IMR-90 (cell line): ENCODE data around the gene TTC28. TPM values are rescaled to one million over a fixed set of nuclear protein-coding genes. Genes with fewer than 3 reads are reported as not detected.

Experiments
- ATAC-seq: fragments of 200-7000 bp; cut with Tn5 transposase; 2 replicates; pipeline ENCODE4 v1.9.1; 2020; ENCODE audit warnings: low read depth, mild to moderate bottlenecking, moderate library complexity
- BruUV-seq: library from RNA; stranded (reverse); fragments of 400-500 nt; replicated peaks from 2 replicates; lab custom pipeline; 2021; lab: Mats Ljungman, UMichigan
- CTCF ChIA-PET: fragments of 300-600 bp; formaldehyde crosslinking; extraction: SDS; loops from one replicate; lab custom pipeline; 2021; ENCODE audit warnings: antibody characterized with exemption; lab: Yijun Ruan, JAX
- POLR2A ChIA-PET: fragments of 300-600 bp; sonication (Branson Sonifier 250); formaldehyde crosslinking; loops from one replicate; lab custom pipeline; 2022; ENCODE audit warnings: antibody characterized with exemption; ENCODE audit not compliant: unreplicated experiment; lab: Charles Lee
- DNase-seq: peaks from one replicate; pipeline ENCODE4 v3.0.0; 2013
- H2AFZ ChIP-seq: replicated peaks from 2 replicates; pipeline ENCODE3; 2013; ENCODE audit warnings: low read length, mild to moderate bottlenecking; ENCODE audit not compliant: poor library complexity
- H2AK5ac ChIP-seq: 2 replicates; pipeline ENCODE4 v1.6.1; 2013; ENCODE audit warnings: low read depth, low read length, inconsistent platforms
- H2AK9ac ChIP-seq: replicated peaks from 2 replicates; pipeline ENCODE3; 2013; ENCODE audit warnings: mild to moderate bottlenecking, low read depth, low read length, moderate library complexity; ENCODE audit not compliant: poor library complexity
- H2BK120ac ChIP-seq: 2 replicates; pipeline ENCODE4 v1.6.1; 2013; ENCODE audit warnings: low read depth, low read length, inconsistent platforms
- H2BK15ac ChIP-seq: 3 replicates; pipeline ENCODE4 v1.6.1; 2013; ENCODE audit warnings: low read depth, low read length, inconsistent platforms
- H2BK20ac ChIP-seq: 2 replicates; pipeline ENCODE4 v1.6.1; 2013; ENCODE audit warnings: low read depth, mild to moderate bottlenecking, inconsistent platforms, low read length, moderate library complexity
- H2BK5ac ChIP-seq: 2 replicates; pipeline ENCODE4 v1.6.1; 2013; ENCODE audit warnings: mild to moderate bottlenecking, low read depth, low read length, inconsistent platforms; ENCODE audit not compliant: poor library complexity, severe bottlenecking
- H3K14ac ChIP-seq: replicated peaks from 2 replicates; pipeline ENCODE4 v1.6.1; 2013; ENCODE audit warnings: low read depth, low read length, inconsistent platforms
- H3K18ac ChIP-seq: 2 replicates; pipeline ENCODE4 v1.6.1; 2013; ENCODE audit warnings: low read depth, low read length, control low read depth
- H3K23ac ChIP-seq: 2 replicates; pipeline ENCODE4 v1.6.1; 2013; ENCODE audit warnings: low read depth, low read length, inconsistent platforms
- H3K27ac ChIP-seq: 2 replicates; pipeline ENCODE4 v1.5.1; 2013; ENCODE audit warnings: mild to moderate bottlenecking, control low read depth, low read length; ENCODE audit not compliant: insufficient read depth
- H3K27me3 ChIP-seq: 2 replicates; pipeline ENCODE4 v1.6.1; 2013; ENCODE audit warnings: low read length; ENCODE audit not compliant: control insufficient read depth, insufficient read depth
- H3K36me3 ChIP-seq: 2 replicates; pipeline ENCODE4 v1.6.1; 2013; ENCODE audit warnings: low read length, mixed read lengths; ENCODE audit not compliant: control insufficient read depth, insufficient read depth
- H3K4ac ChIP-seq: 2 replicates; pipeline ENCODE4 v1.6.1; 2013; ENCODE audit warnings: low read depth, low read length, inconsistent platforms
- H3K4me1 ChIP-seq: 2 replicates; pipeline ENCODE4 v1.6.1; 2013; ENCODE audit warnings: low read length, mixed read lengths; ENCODE audit not compliant: control insufficient read depth, insufficient read depth
- H3K4me2 ChIP-seq: 2 replicates; pipeline ENCODE4 v1.6.1; 2013; ENCODE audit warnings: low read depth, mild to moderate bottlenecking, control low read depth, low read length, moderate library complexity
- H3K4me3 ChIP-seq: 2 replicates; pipeline ENCODE4 v1.5.1; 2013; ENCODE audit warnings: low read depth, mild to moderate bottlenecking, control low read depth, low read length, moderate library complexity; ENCODE audit not compliant: insufficient read depth
- H3K56ac ChIP-seq: 2 replicates; pipeline ENCODE4 v1.6.1; 2013; ENCODE audit warnings: low read length, inconsistent platforms; ENCODE audit not compliant: insufficient read depth; ENCODE audit errors: extremely low read depth
- H3K79me1 ChIP-seq, 2 experiments: 2 replicates each; pipeline ENCODE4 v1.6.1; 2013; ENCODE audit warnings: low read length in 2 of 2, inconsistent platforms in 1 of 2, low read depth in 1 of 2
- H3K9ac ChIP-seq: 2 replicates; pipeline ENCODE4 v1.6.1; 2013; ENCODE audit warnings: low read depth, low read length, control low read depth
- H3K9me1 ChIP-seq: 2 replicates; pipeline ENCODE4 v1.6.1; 2013; ENCODE audit warnings: low read length, inconsistent platforms; ENCODE audit not compliant: insufficient read depth
- H3K9me3 ChIP-seq: 2 replicates; pipeline ENCODE4 v1.6.1; 2013; ENCODE audit warnings: low read length; ENCODE audit not compliant: control insufficient read depth, insufficient read depth
- H4K20me1 ChIP-seq: 2 replicates; pipeline ENCODE4 v1.6.1; 2013; ENCODE audit warnings: low read length, inconsistent platforms; ENCODE audit not compliant: insufficient read depth
- H4K5ac ChIP-seq: 2 replicates; pipeline ENCODE4 v1.6.1; 2013; ENCODE audit warnings: mild to moderate bottlenecking, low read depth, low read length, control low read depth
- H4K8ac ChIP-seq, 2 experiments: 2 replicates each; pipeline ENCODE4 v1.6.1; 2013; ENCODE audit warnings: low read depth in 2 of 2, low read length in 2 of 2, control low read depth in 1 of 2, inconsistent platforms in 1 of 2
- H4K91ac ChIP-seq: 2 replicates; pipeline ENCODE4 v1.6.1; 2013; ENCODE audit warnings: low read depth, low read length, inconsistent platforms; ENCODE audit not compliant: insufficient read depth
- BHLHE40 ChIP-seq: fragments of 150-350 bp; IDR thresholded peaks from 2 replicates; pipeline ENCODE4 v1.6.1; 2016; ENCODE audit warnings: mild to moderate bottlenecking, low read depth, low read length
- CEBPB ChIP-seq: IDR thresholded peaks from 2 replicates; pipeline ENCODE4 v1.6.1; 2012; ENCODE audit warnings: low read depth, low read length, improper control_type of control experiment
- CHD1 ChIP-seq: IDR thresholded peaks from 2 replicates; pipeline ENCODE4 v1.6.1; 2012; ENCODE audit warnings: low read depth, low read length, improper control_type of control experiment
- ELK1 ChIP-seq: fragments of 150-350 bp; IDR thresholded peaks from 2 replicates; pipeline ENCODE4 v1.6.1; 2016; ENCODE audit warnings: low read depth, mild to moderate bottlenecking, low read length, moderate library complexity, borderline replicate concordance
- FOS ChIP-seq: fragments of 150-350 bp; IDR thresholded peaks from 2 replicates; pipeline ENCODE4 v1.6.1; 2016; ENCODE audit warnings: low read depth, low read length
- MAFK ChIP-seq: IDR thresholded peaks from 2 replicates; pipeline ENCODE4 v1.6.1; 2012; ENCODE audit warnings: low read depth, low read length, improper control_type of control experiment
- MAZ ChIP-seq: IDR thresholded peaks from 2 replicates; pipeline ENCODE4 v1.6.1; 2012; ENCODE audit warnings: low read depth, mild to moderate bottlenecking, low read length, improper control_type of control experiment, moderate library complexity, borderline replicate concordance
- MXI1 ChIP-seq: IDR thresholded peaks from 2 replicates; pipeline ENCODE4 v1.6.1; 2012; ENCODE audit warnings: low read depth, mild to moderate bottlenecking, low read length, moderate library complexity, borderline replicate concordance
- NFE2L2 ChIP-seq: fragments of 150-350 bp; IDR thresholded peaks from 2 replicates; pipeline ENCODE4 v1.6.1; 2016; ENCODE audit warnings: low read depth, mild to moderate bottlenecking, low read length
- POLR2A ChIP-seq: IDR thresholded peaks from 2 replicates; pipeline ENCODE4 v1.6.1; 2012; ENCODE audit warnings: mild to moderate bottlenecking, low read depth, low read length
- RAD21 ChIP-seq: IDR thresholded peaks from 2 replicates; pipeline ENCODE4 v1.6.1; 2012; ENCODE audit warnings: low read length, improper control_type of control experiment
- RCOR1 ChIP-seq: IDR thresholded peaks from 2 replicates; pipeline ENCODE4 v1.6.1; 2012; ENCODE audit warnings: mild to moderate bottlenecking, low read length, improper control_type of control experiment; ENCODE audit not compliant: insufficient replicate concordance
- RFX5 ChIP-seq: IDR thresholded peaks from 2 replicates; pipeline ENCODE4 v1.8.0; 2012; ENCODE audit warnings: low read depth, mild to moderate bottlenecking, low read length, moderate library complexity
- SMC3 ChIP-seq: fragments of 150-350 bp; IDR thresholded peaks from 2 replicates; pipeline ENCODE4 v1.6.1; 2016; ENCODE audit warnings: low read depth, mild to moderate bottlenecking, antibody characterized with exemption, low read length, moderate library complexity
- whole genome bisulfite sequencing, 2 experiments: methylation state at CpG; one replicate each; pipeline versions ENCODE4 v1.1.5 to v1.1.7; 2013; ENCODE audit warnings: missing lambda C conversion rate in 2 of 2; ENCODE audit not compliant: insufficient read length in 1 of 2; ENCODE audit errors: extremely low coverage in 2 of 2; 5-methylcytosine and 5-hydroxymethylcytosine counted together
- dilution Hi-C: fragments of 300-500 bp; cut with HindIII; formaldehyde crosslinking; loops from one replicate; pipeline ENCODE4 v1.14.3; 2018; ENCODE audit warnings: low sequenced_read_pairs; ENCODE audit not compliant: unreplicated experiment
- in situ Hi-C: fragments of 300-500 bp; cut with MboI; formaldehyde crosslinking; loops from 3 replicates; pipeline ENCODE4 v1.14.3; 2019; ENCODE audit warnings: low sequenced_read_pairs, inconsistent platforms, mixed read lengths
- intact Hi-C: fragments of 100-400 bp; cut with micrococcal nuclease; formaldehyde crosslinking; loops from 2 replicates; pipeline ENCODE4 v1.10.0; 2022
- polyA plus RNA-seq, 3 experiments: library from polyadenylated mRNA; depleted of rRNA; stranded (reverse); fragments of >200 nt; gene quantifications; 2 replicates each; pipeline ENCODE4 v1.2.3, GENCODE V29; 2012; ENCODE audit warnings: low replicate concordance in 1 of 3
- total RNA-seq: library from RNA; depleted of rRNA; stranded (reverse); fragments of >200 nt; gene quantifications from 2 replicates; pipeline ENCODE4 v1.2.3, GENCODE V29; 2012
- TF ChIP-seq, protein P1 (sequence below): fragments of 150-350 bp; IDR thresholded peaks from 2 replicates; pipeline ENCODE4 v1.6.1; 2017; ENCODE audit warnings: mild to moderate bottlenecking, antibody characterized with exemption, low read length, low read depth
- TF ChIP-seq, protein P2 (sequence below): conservative IDR thresholded peaks from 2 replicates; pipeline ENCODE4 v1.5.1; 2012; ENCODE audit warnings: mild to moderate bottlenecking, low read depth, low read length, improper control_type of control experiment

TTC28 gene
- total and polyA plus RNA-seq, 2 of the 4 experiments (the other 2 are of a cell fraction) = 5.6 to 13.3 TPM

DNA sequence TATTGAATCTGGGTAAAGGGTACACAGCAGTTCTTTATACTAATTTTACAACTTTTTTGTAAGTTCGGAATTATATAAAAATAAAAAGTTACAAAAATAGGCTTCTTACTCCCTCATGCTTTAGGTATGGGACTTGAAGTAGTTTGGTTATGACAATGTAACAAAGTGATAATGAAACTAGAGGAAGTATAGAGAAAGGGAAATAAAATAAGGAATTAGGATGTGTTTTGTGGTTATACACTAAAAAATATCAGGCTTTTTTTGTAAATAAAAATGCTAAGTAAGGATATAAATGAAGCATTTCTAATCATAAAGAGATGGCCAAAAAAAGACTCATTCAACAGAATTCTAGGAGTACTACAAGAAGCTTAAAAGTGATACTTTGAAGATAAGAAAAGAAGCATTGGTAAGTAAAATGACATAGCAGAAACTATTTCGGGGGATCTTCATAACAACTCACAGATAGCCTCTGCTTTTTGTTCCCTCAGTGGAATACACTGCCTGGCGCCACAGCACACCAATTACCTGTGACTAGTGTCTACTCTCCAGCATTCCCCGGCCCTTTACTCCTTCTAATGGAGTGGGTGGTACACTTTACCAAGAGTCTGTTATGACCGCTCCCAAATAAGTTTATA lies 437.9 kb downstream of the TTC28 start:
- no peak overlapping the region for H4K8ac ChIP-seq
- no peak overlapping the region for H3K4ac ChIP-seq
- H3K27ac ChIP-seq = no peak overlapping the region
- H4K20me1 ChIP-seq = no peaks in the 10 kb centered on the region
- no peak overlapping the region for H2BK5ac ChIP-seq
- H4K91ac ChIP-seq = no peak overlapping the region
- no peak overlapping the region for H3K23ac ChIP-seq
- no peak overlapping the region for H3K4me2 ChIP-seq
- H3K27me3 ChIP-seq = no peaks in the 10 kb centered on the region; the same call in 1 of the 2 replicates
- H2AK9ac ChIP-seq = no peak overlapping the region
- no CpG with 5 or more reads among the region's 5 CpGs for WGBS, 2 experiments
- no peak for DNase-seq
- no peak for ATAC-seq
- no peak overlapping the region for H3K4me3 ChIP-seq
- TF ChIP-seq, protein P1, sequence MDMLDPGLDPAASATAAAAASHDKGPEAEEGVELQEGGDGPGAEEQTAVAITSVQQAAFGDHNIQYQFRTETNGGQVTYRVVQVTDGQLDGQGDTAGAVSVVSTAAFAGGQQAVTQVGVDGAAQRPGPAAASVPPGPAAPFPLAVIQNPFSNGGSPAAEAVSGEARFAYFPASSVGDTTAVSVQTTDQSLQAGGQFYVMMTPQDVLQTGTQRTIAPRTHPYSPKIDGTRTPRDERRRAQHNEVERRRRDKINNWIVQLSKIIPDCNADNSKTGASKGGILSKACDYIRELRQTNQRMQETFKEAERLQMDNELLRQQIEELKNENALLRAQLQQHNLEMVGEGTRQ = no peak
- TF ChIP-seq MXI1 = no peak
- TF ChIP-seq, protein P2, sequence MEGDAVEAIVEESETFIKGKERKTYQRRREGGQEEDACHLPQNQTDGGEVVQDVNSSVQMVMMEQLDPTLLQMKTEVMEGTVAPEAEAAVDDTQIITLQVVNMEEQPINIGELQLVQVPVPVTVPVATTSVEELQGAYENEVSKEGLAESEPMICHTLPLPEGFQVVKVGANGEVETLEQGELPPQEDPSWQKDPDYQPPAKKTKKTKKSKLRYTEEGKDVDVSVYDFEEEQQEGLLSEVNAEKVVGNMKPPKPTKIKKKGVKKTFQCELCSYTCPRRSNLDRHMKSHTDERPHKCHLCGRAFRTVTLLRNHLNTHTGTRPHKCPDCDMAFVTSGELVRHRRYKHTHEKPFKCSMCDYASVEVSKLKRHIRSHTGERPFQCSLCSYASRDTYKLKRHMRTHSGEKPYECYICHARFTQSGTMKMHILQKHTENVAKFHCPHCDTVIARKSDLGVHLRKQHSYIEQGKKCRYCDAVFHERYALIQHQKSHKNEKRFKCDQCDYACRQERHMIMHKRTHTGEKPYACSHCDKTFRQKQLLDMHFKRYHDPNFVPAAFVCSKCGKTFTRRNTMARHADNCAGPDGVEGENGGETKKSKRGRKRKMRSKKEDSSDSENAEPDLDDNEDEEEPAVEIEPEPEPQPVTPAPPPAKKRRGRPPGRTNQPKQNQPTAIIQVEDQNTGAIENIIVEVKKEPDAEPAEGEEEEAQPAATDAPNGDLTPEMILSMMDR = no peak
- no peak for TF ChIP-seq NFE2L2
- TF ChIP-seq CEBPB = no peak
- no peak for TF ChIP-seq FOS
- no peak for TF ChIP-seq RCOR1
- no peak for TF ChIP-seq BHLHE40
- no peak for TF ChIP-seq CHD1
- no peak for TF ChIP-seq MAFK
- no peak for TF ChIP-seq RFX5
- no peak for TF ChIP-seq ELK1
- TF ChIP-seq MAZ = no peak
- no peak for TF ChIP-seq SMC3
- TF ChIP-seq POLR2A = no peak
- TF ChIP-seq RAD21 = no peak
- H2AFZ ChIP-seq = no peak overlapping the region
- no peak overlapping the region for H3K14ac ChIP-seq
- H3K36me3 ChIP-seq = no peaks in the 10 kb centered on the region
- H3K9me3 ChIP-seq = no peaks in the 10 kb centered on the region
- POLR2A ChIA-PET = no interaction called here
- BruUV-seq = no TSS peak
- H3K9ac ChIP-seq = no peak overlapping the region
- CTCF ChIA-PET = interaction anchor here (0.6 kb wide), 1 partner anchor 725 kb away, joined by 6 read pairs; no protein-coding TSS in a partner anchor
- no peak overlapping the region for H4K5ac ChIP-seq
- H3K56ac ChIP-seq = no peak overlapping the region
- no peak overlapping the region for H2BK15ac ChIP-seq
- H3K18ac ChIP-seq = no peak overlapping the region
- dilution Hi-C loops (no loop called here), in situ Hi-C loops (no loop called here), intact Hi-C loops (no loop called here)
- no peak overlapping the region for H2BK20ac ChIP-seq
- peaks cover 6% of the 10 kb centered on the region for H3K4me1 ChIP-seq
- no peak overlapping the region for H2BK120ac ChIP-seq
- H3K9me1 ChIP-seq = 0 out of 2 replicates have a peak, but pooled peaks cover under 1% of the 10 kb centered on the region
- H3K79me1 ChIP-seq = peaks cover 0 to 3% of the 10 kb centered on the region in 2 experiments; a peak in 2 of 4 replicates
- no peak overlapping the region for H2AK5ac ChIP-seq
